Measurements from ENCODE around the gene POU2AF1. TPM values are rescaled to one million over a fixed set of nuclear protein-coding genes. Genes with fewer than 3 reads are reported as not detected.

POU2AF1 gene
- total and polyA plus RNA-seq, 5 donors from 2014 or later = 1.6 to 4.8 (median 2.2) TPM

Other genes starting within 250 kb of the POU2AF1 start
- gene POU2AF2, start 133.6 kb downstream of the POU2AF1 start, total RNA-seq = not detected
- gene POU2AF2, start 133.6 kb downstream of the POU2AF1 start, polyA plus RNA-seq = not detected
- not detected for gene POU2AF3, start 80.7 kb downstream of the POU2AF1 start, total RNA-seq
- not detected for gene POU2AF3, start 80.7 kb downstream of the POU2AF1 start, polyA plus RNA-seq
- gene BTG4, start 133.1 kb upstream of the POU2AF1 start, total RNA-seq = not detected
- gene BTG4, start 133.1 kb upstream of the POU2AF1 start, polyA plus RNA-seq = under 1 TPM in 1 of 4 donors, not detected in 3; 0.23 TPM
- gene HOATZ, start 135.5 kb upstream of the POU2AF1 start, total RNA-seq = not detected
- not detected for gene HOATZ, start 135.5 kb upstream of the POU2AF1 start, polyA plus RNA-seq
- gene LAYN, start 161.4 kb upstream of the POU2AF1 start, total RNA-seq = 15.8 TPM
- gene LAYN, start 161.4 kb upstream of the POU2AF1 start, polyA plus RNA-seq = 10 to 100 TPM in 2 of 4 donors, 1 to 10 TPM in 2; 6.2 to 17.9 (median 10.1) TPM
- gene SIK2, start 223.2 kb upstream of the POU2AF1 start, total RNA-seq = 8.7 TPM
- under 1 TPM; 0.05 to 0.23 (median 0.14) TPM for gene SIK2, start 223.2 kb upstream of the POU2AF1 start, polyA plus RNA-seq